ENCODE results near the gene SULT1A3. TPM values are rescaled to one million over a fixed set of nuclear protein-coding genes. Genes with fewer than 3 reads are reported as not detected.
"Not testable (repeated sequence)": the region's sequence is repeated elsewhere in the genome, so short reads cannot be mapped to it uniquely, and the experiment has no call there.

The SULT1A3 gene
- polyA plus RNA-seq (ENCODE audit: insufficient read length in 12 of 12): 1 to 10 TPM in 10 of 12 donors, not detected in 2; 1.7 to 5.9 (median 3.7) TPM
- long read RNA-seq, donor 1, transcript SULT1A3-201 (8 exons, 1,097 nt): major isoform, 24 of 26 reads
- long read RNA-seq, donor 1, partial matches to known transcripts: 0 of 26 reads
- long read RNA-seq, donor 1, other reads (novel, unspliced or antisense): 0 of 26 reads
- long read RNA-seq, donor 2, partial matches to known transcripts: 0 of 1 reads
- long read RNA-seq, donor 2, other reads (novel, unspliced or antisense): 0 of 1 reads
- long read RNA-seq, donor 3, partial matches to known transcripts: 0 of 1 reads
- long read RNA-seq, donor 3, other reads (novel, unspliced or antisense): 0 of 1 reads
- long read RNA-seq, donor 4: 0 reads
- long read RNA-seq, donor 5, partial matches to known transcripts: 0 of 2 reads
- long read RNA-seq, donor 5, other reads (novel, unspliced or antisense): 0 of 2 reads
- long read RNA-seq, donor 6, partial matches to known transcripts: 0 of 1 reads
- long read RNA-seq, donor 6, other reads (novel, unspliced or antisense): 0 of 1 reads
- long read RNA-seq, donor 7, partial matches to known transcripts: 0 of 1 reads
- long read RNA-seq, donor 7, other reads (novel, unspliced or antisense): 0 of 1 reads
- long read RNA-seq, donor 8, partial matches to known transcripts: 0 of 1 reads
- long read RNA-seq, donor 8, other reads (novel, unspliced or antisense): 0 of 1 reads
- long read RNA-seq, donor 9, partial matches to known transcripts: 0 of 2 reads
- long read RNA-seq, donor 9, other reads (novel, unspliced or antisense): 0 of 2 reads
- long read RNA-seq, donor 10, partial matches to known transcripts: 0 of 1 reads
- long read RNA-seq, donor 10, other reads (novel, unspliced or antisense): 0 of 1 reads
- long read RNA-seq, donor 11, partial matches to known transcripts: 0 of 1 reads
- long read RNA-seq, donor 11, other reads (novel, unspliced or antisense): 0 of 1 reads

- not testable (repeated sequence) for DNase-seq
These were observed at the start of gene SULT1A3 for GRCh38 chr16:30199049-30199448. SULT1A3 (plus strand) TSS chr16:30199255; CDS start chr16:30200729, 1,474 bp downstream.

DNA sequence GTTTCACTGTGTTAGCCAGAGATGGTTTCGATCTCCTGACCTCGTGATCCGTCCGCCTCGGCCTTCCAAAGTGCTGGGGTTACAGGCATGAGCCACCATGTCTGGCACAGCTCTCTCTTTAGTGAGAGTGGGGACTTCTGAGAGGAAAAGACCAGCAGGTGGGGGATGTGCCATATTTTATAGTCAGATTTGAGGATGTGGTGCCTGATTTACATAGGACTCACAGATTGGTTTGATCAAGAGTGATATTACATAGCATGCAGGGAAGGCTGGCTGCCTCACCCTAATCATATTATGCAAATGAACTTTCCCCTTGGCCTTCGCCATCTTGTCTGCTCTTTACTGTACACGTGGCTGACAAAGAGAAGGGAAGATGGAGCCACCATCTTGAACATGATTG is 48.0 kb upstream of the SULT1A3 start:
- no peak for DNase-seq

DNA sequence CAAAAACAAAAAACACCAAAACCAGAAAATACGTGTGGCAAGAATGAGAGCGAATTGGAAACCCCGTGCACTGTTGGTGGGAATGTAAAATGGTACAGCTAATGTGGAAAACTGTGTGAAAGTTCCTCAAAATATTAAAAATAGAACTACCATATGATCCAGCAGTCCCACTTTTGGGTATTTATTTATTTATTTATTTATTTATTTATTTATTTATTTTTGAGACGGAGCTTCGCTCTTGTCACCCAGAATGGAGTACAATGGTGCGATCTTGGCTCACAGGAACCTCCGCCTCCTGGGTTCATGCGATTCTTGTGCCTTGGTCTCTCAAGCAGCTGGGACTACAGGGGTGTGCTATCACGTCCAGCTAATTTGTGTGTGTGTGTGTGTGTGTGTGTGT is 46.5 kb upstream of the SULT1A3 start:
- no peak for DNase-seq

DNA sequence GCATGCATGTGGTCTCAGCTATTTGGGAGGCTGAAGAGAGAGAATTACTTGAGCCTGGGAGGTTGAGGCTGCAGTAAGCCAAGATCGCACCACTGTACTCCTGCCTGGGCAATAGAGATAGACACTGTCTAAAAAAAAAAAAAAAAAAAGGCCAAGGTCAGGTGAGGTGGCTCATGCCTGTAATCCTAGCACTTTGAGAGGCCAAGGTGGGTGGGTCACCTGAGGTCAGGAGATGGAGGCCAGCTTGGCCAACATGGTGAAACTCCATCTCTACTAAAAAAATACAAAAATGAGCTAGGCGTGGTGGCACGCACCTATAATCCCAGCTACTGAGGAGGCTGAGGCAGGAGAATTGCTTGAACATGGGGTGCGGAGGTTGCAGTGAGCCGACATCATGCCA is 43.9 kb upstream of the SULT1A3 start:
- no peak for DNase-seq

DNA sequence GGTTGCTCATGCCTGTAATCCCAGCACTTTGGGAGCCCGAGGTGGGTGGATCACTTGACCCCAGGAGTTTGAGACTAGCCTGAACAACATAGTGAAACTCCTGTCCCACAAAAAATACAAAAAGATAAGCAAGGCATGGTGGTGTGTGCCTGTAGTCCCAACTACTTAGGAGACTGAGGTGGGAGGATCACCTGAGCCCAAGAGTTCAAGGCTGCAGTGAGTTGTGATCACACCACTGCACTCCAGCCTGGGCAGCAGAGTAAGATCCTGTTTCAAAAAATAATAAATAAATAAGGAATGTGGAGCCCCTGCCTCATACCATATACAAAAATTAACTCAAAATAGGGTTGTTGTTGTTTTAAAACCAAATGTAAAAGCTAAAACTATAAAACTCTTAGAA is 41.8 kb upstream of the SULT1A3 start:
- DNase-seq: no peak

DNA sequence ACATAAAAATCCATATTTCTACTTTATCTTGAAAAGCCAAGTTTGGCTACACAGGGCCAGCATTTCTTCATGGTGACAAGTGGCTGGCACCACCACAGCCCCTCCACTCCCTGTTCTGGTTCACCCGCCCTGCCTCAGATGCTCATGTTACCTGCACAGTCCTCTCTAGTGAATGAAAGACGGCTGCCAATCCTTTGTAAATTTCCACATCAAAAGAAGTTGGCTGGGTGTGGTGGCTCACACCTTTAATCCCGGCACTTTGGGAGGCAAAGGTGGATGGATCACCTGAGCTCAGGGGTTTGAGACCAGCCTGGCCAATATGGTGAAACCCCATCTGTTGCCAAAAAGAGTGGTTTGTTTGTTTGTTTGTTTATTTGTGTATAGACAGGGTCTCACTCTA is 35.5 kb upstream of the SULT1A3 start:
- DNase-seq: no peak

DNA sequence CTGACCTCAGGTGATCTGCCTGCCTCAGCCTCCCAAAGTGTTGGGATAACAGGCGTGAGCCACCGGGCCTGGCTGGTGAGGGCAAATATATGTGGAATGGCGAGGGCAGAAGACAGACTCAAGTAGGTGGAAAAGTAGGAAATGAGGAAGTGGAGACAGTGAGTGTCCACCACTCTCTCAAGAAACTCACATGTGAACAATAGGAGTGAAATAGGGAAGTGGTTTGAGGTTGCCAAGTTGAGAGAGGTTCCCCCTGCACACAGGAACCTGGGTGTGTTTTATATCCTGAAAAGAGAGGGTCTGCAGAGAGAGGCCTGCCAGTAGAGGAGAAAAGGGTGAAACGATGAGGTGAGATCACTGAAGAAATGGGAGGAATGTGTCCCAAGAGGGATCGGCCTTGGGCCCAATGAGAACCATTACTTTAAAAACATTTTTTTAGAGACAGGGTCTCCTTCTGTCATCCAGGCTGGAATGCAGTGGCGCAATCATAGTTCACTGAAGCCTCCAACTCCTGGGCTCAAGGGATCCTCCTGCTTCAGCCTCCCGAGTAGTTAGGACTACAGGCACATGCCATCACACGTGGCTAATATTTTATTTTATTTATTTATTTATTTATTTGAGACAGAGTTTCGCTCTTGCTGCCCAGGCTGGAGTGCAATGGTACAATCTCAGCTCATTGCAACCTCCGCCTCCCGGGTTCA is 32.7 kb upstream of the SULT1A3 start:
- DNase-seq: no peak

- not testable (repeated sequence) for DNase-seq
These were observed 30.3 kb upstream of the SULT1A3 start for GRCh38 chr16:30168746-30169145.

DNA sequence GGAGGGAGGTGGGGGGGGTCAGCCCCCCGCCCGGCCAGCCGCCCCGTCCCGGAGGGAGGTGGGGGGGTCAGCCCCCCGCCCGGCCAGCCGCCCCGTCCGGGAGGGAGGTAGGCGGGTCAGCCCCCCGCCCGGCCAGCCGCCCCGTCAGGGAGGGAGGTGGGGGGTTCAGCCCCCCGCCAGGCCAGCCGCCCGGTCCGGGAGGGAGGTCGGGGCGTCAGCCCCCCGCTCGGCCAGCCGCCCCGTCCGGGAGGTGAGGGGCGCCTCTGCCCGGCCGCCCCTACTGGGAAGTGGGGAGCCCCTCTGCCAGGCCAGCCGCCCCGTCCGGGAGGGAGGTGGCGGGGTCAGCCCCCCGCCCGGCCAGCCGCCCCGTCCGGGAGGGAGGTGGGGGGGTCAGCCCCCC is 29.6 kb upstream of the SULT1A3 start:
- not testable (repeated sequence) for DNase-seq

GRCh38 chr16:30170145-30170544 is 28.9 kb upstream of the SULT1A3 start:
- DNase-seq: not testable (repeated sequence)

DNA sequence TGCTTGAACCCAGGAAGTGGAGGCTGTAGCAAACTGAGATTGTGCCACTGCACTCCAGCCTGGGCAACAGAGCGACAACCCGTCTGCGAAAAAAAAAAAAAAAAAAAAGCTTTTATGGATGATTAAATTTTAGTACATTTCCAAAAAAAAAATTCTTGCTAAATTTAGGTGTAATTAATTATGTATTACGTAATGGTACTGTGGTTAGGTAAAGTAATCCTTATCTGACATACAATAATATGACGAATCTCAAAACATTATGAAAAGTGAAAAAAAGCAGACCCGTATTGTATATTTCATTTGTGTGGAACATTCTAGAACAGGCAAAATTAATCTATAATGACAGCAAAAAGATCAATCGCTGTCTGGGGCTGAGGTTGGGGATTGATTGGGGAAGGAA is 26.0 kb upstream of the SULT1A3 start:
- DNase-seq: no peak

DNA sequence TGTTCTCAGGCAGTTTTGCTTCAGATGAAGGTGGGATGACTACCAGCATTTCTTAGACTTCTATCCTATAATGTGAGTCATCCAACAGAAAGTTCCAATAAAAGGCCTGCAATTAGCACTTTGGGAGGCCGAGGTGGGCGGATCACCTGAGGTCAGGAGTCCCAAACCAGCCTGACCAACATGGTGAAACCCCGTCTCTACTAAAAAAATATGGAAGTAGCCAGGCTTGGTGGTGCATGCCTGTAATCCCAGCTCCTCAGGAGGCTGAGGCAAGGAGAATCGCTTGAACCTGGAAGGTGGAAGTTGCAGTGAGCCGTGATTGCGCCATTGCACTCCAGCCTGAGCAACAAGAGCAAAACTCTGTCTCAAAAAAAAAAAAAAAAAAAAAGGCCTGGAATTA is 22.2 kb upstream of the SULT1A3 start:
- DNase-seq: not testable (repeated sequence)

GRCh38 chr16:30179195-30179594 is 19.9 kb upstream of the SULT1A3 start:
- no peak for DNase-seq

DNA sequence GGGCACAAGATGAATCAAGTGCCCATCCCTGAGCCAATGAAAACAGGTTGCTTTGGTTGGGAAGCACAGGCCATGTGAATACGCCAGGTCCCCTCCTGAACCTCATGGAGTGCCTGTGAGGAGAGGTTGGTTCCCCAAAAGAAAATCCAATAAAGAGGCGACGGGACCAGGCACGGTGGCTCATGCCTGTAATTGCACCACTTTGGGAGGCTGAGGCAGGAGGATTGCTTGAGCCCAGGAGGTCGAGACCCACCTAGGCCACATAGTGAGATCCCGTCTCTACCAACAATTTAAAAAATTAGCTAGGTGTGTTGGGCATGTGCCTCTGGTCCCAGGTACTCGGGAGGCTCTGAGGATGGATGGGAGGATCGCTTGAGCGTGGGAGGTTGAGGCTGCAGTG is 19.1 kb upstream of the SULT1A3 start:
- DNase-seq: no peak

- DNase-seq: no peak
These were observed 18.3 kb upstream of the SULT1A3 start for GRCh38 chr16:30180741-30181140.

DNA sequence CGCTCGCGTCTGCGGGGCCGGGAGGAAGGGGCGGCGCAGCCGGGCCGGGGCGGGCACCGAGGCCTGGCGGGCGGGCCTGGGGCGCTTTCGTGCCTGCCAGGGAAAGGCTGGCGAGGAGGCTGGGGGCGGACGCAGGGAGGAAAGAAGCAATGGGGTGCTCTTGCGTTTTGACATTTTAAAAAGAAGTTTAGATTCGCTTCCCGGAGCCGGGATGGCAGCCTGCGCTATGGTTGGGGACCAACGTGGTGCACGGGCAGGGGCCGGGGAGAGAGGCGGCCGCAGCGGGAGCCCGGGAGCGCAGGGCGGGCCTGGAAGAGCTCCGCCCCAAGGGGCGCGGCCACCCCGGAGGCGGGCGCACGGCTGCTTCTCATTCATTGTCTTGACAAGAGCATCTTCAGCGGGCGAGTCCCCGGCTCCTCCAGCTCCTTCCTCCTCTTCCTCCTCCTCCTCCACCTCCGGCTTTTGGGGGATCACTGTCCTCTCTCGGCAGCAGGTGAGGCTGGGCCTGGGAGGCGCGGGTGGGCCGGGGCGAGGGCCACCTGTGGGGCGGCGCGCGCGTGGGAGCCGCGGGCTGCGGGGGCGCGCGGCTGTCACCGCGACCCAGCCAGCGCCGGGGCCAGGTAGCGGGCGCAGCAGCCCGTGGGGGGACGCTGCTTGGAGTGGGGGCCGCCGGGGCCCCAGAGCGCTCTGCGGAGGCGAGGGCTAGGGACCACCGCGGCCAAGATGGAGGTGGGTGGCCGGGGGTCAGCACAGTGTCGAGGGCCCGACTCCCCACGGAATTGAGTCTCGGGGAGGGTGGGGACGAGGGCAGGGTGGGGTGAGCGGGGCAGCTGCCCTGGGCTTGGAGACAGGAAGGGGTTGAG is 15.6 kb upstream of the SULT1A3 start, which contains the start of gene CORO1A:
TSS of gene CORO1A (plus strand) at position 370 of the 863 bp plus-strand sequence. CDS start 1,608 bp downstream, outside the sequence.
- DNase-seq: peak; percentile 86

- DNase-seq: no peak
These were observed 14.8 kb upstream of the SULT1A3 start for GRCh38 chr16:30184096-30184890.

DNA sequence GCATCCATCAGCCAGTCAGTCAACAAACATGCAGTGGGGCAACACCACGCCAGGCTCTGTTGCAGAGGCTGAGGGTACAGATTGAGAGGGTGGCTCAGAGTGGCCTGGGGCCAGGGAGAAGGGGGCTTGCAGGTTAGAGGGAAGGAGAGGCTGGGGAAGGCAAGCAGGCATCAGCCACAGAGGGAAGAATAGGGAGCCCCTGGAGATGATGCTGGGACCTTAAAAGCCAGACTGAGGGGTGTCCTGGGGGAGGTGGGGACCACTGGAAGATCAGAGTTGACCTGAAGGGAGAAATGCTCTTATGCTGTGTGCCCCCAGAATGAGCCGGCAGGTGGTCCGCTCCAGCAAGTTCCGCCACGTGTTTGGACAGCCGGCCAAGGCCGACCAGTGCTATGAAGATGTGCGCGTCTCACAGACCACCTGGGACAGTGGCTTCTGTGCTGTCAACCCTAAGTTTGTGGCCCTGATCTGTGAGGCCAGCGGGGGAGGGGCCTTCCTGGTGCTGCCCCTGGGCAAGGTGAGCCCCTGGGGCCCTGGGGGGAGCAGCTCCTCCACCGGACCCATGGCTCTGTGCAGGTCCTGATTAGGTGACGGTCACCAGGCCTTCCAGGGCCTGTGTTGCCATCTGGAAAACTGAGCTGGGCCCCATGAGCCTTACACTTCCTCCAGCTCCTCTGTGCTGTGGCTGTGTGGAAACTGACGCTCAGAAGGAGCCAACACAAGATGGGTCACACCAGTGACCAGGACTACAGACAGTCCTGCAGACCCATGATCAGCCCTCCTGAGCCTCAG is 14.0 kb upstream of the SULT1A3 start:
- no peak for DNase-seq
